OCI-LY7 (cell line): ENCODE measurements around the gene MZT1.

ENCODE experiments used
- EZH2phosphoT487 ChIP-seq: fragments of 200-600 bp; sonication (generic); IDR thresholded peaks from 2 replicates; pipeline ENCODE4 v1.6.1; 2018; ENCODE audit warnings: low read depth, borderline replicate concordance, mild to moderate bottlenecking, mixed run types, antibody characterized with exemption, low read length, moderate library complexity, mixed read lengths
- TF ChIP-seq, protein P1 (sequence below): fragments of 200-600 bp; sonication (generic); conservative IDR thresholded peaks from 2 replicates; pipeline ENCODE4 v1.5.1; 2014; ENCODE audit warnings: mild to moderate bottlenecking, antibody characterized with exemption, low read length, moderate library complexity, mixed read lengths

DNA sequence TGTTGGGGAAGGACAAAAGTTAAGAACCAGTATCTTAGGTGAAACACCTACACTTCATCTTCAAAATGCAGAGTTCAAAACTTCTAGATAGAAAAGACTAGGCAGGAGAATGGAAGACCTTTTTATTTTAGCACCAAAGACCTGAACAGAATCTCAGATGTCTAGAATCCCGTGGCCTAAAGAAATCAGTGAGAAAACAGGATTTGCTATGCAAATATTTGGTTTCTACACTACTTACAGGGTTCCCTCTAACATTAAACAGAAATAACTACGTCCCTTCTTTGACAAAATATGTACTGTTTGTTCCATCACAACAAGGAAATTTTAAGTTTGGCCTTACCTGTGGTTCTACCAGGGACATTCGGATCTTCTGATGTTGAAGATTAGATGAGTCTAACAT is 32.8 kb upstream of the MZT1 start:
- TF ChIP-seq, protein P1, sequence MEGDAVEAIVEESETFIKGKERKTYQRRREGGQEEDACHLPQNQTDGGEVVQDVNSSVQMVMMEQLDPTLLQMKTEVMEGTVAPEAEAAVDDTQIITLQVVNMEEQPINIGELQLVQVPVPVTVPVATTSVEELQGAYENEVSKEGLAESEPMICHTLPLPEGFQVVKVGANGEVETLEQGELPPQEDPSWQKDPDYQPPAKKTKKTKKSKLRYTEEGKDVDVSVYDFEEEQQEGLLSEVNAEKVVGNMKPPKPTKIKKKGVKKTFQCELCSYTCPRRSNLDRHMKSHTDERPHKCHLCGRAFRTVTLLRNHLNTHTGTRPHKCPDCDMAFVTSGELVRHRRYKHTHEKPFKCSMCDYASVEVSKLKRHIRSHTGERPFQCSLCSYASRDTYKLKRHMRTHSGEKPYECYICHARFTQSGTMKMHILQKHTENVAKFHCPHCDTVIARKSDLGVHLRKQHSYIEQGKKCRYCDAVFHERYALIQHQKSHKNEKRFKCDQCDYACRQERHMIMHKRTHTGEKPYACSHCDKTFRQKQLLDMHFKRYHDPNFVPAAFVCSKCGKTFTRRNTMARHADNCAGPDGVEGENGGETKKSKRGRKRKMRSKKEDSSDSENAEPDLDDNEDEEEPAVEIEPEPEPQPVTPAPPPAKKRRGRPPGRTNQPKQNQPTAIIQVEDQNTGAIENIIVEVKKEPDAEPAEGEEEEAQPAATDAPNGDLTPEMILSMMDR: no peak
- TF ChIP-seq EZH2phosphoT487: no peak
